GM12892 (cell line): ENCODE data around the gene USP3.

ENCODE experiments used
- POLR2A ChIP-seq: IDR thresholded peaks from 2 replicates; pipeline ENCODE4 v1.6.1; 2011; ENCODE audit warnings: low read depth, low read length, control low read depth
- POLR2AphosphoS5 ChIP-seq: IDR thresholded peaks from 2 replicates; pipeline ENCODE4 v1.6.1; 2011; ENCODE audit warnings: low read depth, low read length, control low read depth
- TAF1 ChIP-seq: IDR thresholded peaks from 2 replicates; pipeline ENCODE4 v1.6.1; 2011; ENCODE audit warnings: low read depth, mild to moderate bottlenecking, control low read depth, low read length, borderline replicate concordance

- TF ChIP-seq POLR2A (no peak), POLR2AphosphoS5 (no peak), TAF1 (no peak)
Observed at GRCh38 chr15:63491116-63491827, 13.1 kb upstream of the USP3 start.
